GM21529 (cell line): ENCODE results near the gene ANXA2R.
"Not testable (repeated sequence)": the region's sequence is repeated elsewhere in the genome, so short reads cannot be mapped to it uniquely, and the experiment has no call there.

Source experiments
- ATAC-seq: cut with Tn5 transposase; IDR thresholded peaks from one replicate; pipeline ENCODE4 v1.9.1; 2021; ENCODE audit not compliant: unreplicated experiment

The ANXA2R gene, protein sequence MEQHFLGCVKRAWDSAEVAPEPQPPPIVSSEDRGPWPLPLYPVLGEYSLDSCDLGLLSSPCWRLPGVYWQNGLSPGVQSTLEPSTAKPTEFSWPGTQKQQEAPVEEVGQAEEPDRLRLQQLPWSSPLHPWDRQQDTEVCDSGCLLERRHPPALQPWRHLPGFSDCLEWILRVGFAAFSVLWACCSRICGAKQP

GRCh38 chr5:43040287-43041098 lies at the start of gene ANXA2R:
Gene ANXA2R, minus strand, starts transcription at chr5:43040319. Its CDS starts 273 bp downstream, at chr5:43040046.
- ATAC-seq = peak; percentile 41

- ATAC-seq = not testable (repeated sequence)
Measured at GRCh38 chr5:43086118-43086908, 46.2 kb upstream of the ANXA2R start.

GRCh38 chr5:43085453-43085852 lies 45.3 kb upstream of the ANXA2R start:
- ATAC-seq = no peak

- ATAC-seq = not testable (repeated sequence)
Measured at GRCh38 chr5:43084468-43084867, 44.3 kb upstream of the ANXA2R start.

DNA sequence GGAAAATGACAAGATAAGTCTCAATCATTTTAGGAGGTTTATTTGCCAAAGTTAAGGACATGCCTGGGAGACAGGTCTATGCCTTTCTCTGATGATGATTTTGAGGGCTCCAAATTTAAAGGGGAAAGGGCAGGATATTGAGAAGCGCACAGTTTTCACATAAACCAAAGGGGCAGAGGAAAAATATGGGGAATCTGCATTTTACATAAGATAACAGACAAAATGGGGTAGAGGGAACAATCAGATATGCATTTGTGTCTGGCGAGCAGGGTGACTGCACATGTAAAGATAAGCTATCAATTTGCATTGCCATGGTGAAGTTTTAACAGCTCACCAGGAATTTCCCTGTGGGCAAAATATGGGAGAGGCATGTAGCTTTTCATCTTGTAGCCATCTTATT lies 41.2 kb upstream of the ANXA2R start:
- not testable (repeated sequence) for ATAC-seq

- no peak for ATAC-seq
Measured at GRCh38 chr5:43078956-43079355, 38.8 kb upstream of the ANXA2R start.

DNA sequence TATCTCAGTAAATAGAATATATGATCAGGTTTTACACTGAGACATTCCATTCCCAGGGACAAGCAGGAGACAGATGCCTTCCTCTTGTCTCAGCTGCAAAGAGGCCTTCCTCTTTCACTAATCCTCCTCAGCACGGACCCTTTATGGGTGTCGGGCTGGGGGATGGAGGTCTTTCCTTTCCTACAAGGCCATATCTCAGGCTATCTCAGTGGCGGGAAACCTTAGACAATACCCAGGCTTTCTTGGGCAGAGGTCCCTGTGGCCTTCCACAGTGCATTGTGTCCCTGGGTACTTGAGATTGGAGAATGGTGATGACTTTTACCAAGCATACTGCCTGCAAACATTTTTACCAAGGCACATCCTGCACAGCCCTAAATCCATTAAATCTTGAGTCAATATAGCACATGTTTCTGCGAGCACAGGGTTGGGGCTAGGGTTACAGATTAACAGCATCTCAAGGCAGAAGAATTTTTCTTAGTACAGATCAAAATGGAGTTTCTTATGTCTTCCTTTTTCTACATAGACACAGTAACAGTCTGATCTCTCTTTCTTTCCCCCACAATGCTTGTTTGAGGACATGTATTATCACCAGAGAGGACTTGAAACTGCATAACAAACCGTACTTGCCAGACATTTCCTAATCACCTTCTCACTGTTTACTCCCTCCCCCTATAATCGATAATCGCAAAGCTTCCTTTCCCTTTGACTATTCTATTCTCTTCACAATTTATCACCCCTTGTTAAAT lies 37.5 kb upstream of the ANXA2R start:
- ATAC-seq = not testable (repeated sequence)

DNA sequence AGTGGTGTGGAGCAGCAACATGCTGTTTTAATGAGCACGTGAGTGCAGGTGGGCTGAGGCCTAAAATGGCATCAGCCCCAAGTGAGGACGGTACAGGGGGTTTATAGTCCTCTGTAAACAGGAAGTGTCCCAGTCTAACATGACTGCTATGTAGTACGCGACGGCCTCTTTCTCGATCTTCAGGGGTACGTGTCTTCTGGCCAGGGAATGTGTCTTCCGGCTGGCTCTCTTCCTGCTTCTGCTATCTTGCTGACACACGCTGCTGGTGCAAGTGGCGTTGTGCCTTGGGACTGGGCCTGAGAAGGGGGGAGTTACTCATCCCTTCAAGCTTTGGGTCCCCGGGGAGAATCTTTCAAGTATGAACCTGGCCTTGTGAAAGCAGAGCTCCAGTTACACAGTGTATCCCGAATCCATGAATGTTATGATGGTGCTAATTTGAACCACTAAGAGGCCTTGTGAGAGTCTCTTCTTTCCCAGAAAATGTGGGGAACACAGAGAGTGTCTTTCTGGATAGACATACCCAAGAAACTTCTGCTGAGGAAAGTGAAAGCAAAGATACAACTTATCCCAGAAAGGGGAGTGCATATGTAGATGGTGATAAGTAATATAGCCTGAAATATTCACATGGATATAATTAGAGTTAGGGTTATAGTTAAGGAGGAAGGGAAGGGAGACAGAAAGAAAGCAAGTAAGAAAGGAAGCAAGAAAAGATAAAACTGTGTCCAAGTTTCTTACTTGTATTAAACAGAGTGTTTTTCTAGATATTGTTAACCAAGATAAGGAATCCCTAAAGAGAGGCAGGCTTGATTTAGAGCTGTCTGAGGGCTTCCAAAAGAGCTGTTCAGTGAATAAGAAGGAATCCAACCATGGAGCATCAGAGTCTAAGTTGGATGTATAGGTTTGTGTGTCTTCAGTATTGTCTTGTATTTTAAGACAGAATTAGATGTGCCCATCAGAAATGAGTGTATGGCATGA lies 35.5 kb upstream of the ANXA2R start:
- ATAC-seq = no peak

GRCh38 chr5:43074987-43075318 lies 34.8 kb upstream of the ANXA2R start:
- ATAC-seq = no peak

- peak; percentile 51 for ATAC-seq
Measured at GRCh38 chr5:43073597-43074546, 33.8 kb upstream of the ANXA2R start.

DNA sequence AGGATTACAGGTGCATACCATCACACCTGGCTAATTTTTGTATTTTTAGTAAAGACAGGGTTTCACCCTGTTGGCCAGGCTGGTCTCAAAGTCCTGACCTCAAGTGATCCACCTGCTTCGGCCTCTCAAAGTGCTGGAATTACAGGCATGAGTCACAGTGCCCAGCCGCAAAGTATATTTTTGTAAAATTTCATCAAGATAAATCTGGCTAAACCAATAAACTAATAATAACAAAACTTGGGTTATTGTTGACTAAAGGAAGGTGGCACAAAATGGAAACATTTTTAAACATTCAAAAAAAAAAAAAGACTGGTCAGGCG lies 29.2 kb upstream of the ANXA2R start:
- not testable (repeated sequence) for ATAC-seq

DNA sequence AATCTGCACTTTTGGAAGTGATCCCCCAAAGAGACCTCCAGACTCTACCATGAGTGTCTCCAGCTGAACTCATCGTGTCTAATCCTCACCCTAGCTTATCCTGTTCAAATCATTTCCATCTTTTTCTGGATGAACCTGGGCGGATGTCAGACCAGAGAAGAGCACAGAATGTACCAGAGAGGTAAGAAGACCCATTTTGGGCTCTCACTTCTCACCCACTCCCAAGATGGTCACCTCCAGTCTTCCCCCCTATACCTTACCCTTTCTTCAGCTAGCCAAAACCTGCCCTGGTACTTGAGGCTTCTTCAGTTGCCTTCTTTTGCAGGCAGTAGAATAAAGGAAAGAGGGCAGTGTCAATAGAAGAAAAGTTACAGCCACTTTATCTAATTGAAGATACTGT lies 27.9 kb upstream of the ANXA2R start:
- no peak for ATAC-seq

DNA sequence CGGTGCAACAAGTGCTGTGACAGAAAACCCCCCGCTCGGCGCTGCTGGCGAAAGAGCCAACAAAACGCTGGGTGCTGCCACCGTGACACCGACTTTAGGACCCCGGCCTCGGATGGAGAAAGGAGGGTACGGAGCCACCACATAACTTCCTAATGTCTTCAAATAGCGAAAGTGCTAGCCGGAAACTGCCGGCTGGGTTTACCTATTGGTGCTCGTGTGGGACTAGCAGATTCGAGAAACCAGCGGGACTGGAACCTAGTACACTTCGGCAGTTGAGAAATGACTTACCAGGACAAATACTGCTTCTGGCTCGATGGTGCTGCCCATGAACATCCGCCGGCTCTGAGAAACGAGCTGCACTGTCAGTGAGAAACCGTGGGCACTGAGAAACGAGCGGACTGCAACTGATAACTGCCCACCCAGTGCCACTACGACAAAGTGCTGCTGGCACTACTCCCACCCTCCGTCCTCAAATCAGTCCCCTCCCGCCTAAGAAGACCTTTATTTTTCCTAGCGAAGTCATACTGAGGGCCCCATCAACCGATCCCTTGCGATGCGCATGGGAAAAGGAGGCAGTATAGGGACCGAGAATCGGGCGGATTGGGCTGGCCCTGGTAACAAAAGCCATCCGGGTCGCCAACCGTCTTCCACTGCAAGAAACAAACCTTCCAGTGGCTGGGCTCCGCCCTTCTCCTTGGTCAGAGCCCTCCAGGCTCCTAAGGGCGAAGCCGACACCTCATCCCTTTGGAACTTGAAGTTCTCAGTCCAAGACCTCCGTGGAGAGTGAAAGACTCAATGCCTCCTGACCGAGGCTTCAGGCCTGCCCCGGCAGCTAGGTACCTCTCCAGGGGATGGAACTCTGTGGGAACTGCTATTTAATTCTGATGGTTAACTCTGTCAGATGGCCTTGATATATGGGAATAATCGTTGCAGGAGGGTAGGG lies 27.0 kb upstream of the ANXA2R start:
- peak; percentile 29 for ATAC-seq

DNA sequence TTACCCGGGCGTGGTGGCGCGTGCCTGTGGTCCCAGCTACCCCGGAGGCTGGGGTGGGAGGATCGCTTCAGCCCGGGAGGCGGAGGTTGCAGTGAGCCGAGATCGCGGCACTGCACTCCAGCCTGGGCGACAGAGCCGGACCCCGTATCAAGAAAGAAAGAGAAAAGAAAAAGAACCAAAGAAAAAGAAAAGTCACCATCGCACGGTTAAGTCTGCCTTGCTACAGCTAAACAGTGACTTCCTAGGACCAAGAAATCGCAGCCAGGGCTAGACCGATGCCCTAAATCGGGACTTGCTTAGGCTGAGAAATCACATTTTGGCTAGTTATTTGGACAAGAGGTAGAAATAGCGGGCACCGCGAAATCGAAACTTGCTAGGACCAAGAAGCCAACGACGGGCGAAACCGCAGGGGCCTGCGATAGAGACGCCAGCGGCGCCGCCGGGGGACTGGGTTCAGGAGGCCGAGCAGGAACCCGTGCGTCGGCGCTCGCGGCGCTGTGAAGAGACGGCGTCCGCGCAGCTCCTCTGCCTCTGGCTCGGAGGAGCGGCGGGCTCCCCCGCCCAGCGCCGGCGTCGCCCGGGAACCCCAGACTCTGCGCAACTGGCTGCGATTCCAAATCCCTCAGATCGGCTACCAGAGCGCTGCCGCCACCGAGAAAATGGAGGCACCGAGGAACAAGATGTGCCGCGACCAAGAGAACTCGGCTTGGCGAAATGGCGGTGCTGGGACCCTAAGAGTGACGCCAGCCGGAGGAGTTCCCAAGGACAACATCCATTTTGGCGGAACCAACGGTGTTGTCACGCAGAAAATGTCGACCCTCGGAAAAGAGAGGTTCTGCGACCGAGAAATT lies 26.1 kb upstream of the ANXA2R start:
- ATAC-seq = peak; percentile 27

DNA sequence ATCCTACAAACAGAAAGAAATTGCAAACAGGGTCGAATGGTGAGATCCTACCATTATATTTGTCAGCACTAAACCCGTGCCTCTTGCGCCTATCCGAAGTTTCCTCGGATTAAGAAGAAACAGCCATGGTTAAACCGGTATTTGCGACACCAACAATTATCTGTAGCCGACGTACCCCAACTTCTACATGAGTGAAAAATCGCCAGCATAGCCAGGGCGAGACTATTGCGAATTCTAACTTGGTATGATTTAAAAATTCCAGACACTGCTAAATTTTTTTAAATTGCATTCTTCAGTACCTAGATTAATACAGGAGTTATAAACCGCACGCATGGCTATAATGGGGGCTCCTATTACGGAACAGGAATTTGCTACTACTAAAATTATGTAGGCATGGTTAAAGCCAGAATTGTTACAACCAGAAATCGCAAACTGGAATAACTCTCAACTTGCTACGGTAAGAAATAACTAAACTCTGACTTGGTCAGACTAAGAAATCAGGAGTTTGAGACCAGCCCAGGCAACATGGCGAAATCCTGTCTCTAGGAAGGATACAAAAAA lies 25.3 kb upstream of the ANXA2R start:
- ATAC-seq = no peak

DNA sequence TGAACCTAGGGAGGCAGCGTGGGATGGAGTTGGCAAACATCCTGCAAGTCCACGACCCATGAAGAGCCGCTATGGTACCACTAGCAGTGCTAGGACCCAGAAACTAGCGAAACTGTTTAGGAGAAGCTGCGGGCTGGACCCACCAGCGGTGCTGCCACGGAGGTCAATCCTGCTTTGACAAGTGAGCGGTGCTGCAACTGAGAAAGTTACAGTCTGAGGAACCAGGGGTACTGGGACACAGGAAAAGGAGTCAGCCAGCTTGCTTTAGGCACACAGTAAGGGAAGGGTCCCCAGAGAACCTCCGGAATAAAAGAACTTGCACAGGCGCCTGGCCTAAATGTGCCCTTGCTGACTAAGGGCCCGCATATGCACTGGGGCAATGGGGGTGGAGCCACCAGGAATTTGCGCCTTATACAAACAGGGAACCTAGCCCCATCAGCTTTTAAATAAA lies 23.6 kb upstream of the ANXA2R start:
- ATAC-seq = no peak
